8988T (cell line): ENCODE results near the gene FZD8.
"Not testable (repeated sequence)": the region's sequence is repeated elsewhere in the genome, so short reads cannot be mapped to it uniquely, and the experiment has no call there.

ENCODE experiments used
- DNase-seq: peaks from one replicate; pipeline ENCODE4 v3.0.0; 2011

Gene FZD8

GRCh38 chr10:35642035-35642792 is at the start of gene FZD8:
Gene FZD8, minus strand, starts transcription at chr10:35642296. Its CDS starts 867 bp downstream, at chr10:35641429.
- peak; percentile 92 for DNase-seq

GRCh38 chr10:35691522-35692236 is 49.6 kb upstream of the FZD8 start:
- no peak for DNase-seq

- DNase-seq: no peak
Measured at GRCh38 chr10:35690534-35690933, 48.4 kb upstream of the FZD8 start.

- not testable (repeated sequence) for DNase-seq
Measured at GRCh38 chr10:35685858-35686257, 43.8 kb upstream of the FZD8 start.

GRCh38 chr10:35685402-35685801 is 43.3 kb upstream of the FZD8 start:
- no peak for DNase-seq

- no peak for DNase-seq
Measured at GRCh38 chr10:35684586-35684985, 42.5 kb upstream of the FZD8 start.

- DNase-seq: no peak
Measured at GRCh38 chr10:35675846-35676245, 33.8 kb upstream of the FZD8 start.

GRCh38 chr10:35674843-35675242 is 32.7 kb upstream of the FZD8 start:
- no peak for DNase-seq

- no peak for DNase-seq
Measured at GRCh38 chr10:35668865-35669650, 27.0 kb upstream of the FZD8 start.

GRCh38 chr10:35667971-35668370 is 25.9 kb upstream of the FZD8 start:
- DNase-seq: no peak

- no peak for DNase-seq
Measured at GRCh38 chr10:35667270-35667889, 25.3 kb upstream of the FZD8 start.

GRCh38 chr10:35661236-35661635 is 19.1 kb upstream of the FZD8 start:
- no peak for DNase-seq

- no peak for DNase-seq
Measured at GRCh38 chr10:35659456-35659855, 17.4 kb upstream of the FZD8 start.

GRCh38 chr10:35657621-35658020 is 15.5 kb upstream of the FZD8 start:
- DNase-seq: no peak

- no peak for DNase-seq
Measured at GRCh38 chr10:35652824-35653223, 10.7 kb upstream of the FZD8 start.

- DNase-seq: no peak
Measured at GRCh38 chr10:35650894-35651293, 8.8 kb upstream of the FZD8 start.

GRCh38 chr10:35644050-35644950 is 2.2 kb upstream of the FZD8 start:
- DNase-seq: no peak

GRCh38 chr10:35643151-35644049 is 1.3 kb upstream of the FZD8 start:
- DNase-seq: peak; percentile 54

- DNase-seq: no peak
Measured at GRCh38 chr10:35642793-35643114, 658 bp upstream of the FZD8 start.

- DNase-seq: no peak
Measured at GRCh38 chr10:35641676-35642034, 441 bp downstream of the FZD8 start.
